LHCN-M2 (cell line): ENCODE measurements around the gene ERP44. TPM values are rescaled to one million over a fixed set of nuclear protein-coding genes. Genes with fewer than 3 reads are reported as not detected.
"Not testable (repeated sequence)": the region's sequence is repeated elsewhere in the genome, so short reads cannot be mapped to it uniquely, and the experiment has no call there.

Experiments
- DNase-seq: peaks from one replicate; pipeline ENCODE4 v3.0.0-alpha.2; 2012; ENCODE audit warnings: low read depth
- polyA plus RNA-seq: library from polyadenylated mRNA; unstranded; fragments of >200 nt; gene quantifications from one replicate; pipeline ENCODE4 v1.2.1, GENCODE V29; 2012; ENCODE audit warnings: missing spikeins
- total RNA-seq: library from RNA; depleted of rRNA; stranded (reverse); fragments of >200 nt; gene quantifications from 2 replicates; pipeline ENCODE4 v1.2.3, GENCODE V29; 2014; rRNA removed

The ERP44 gene
- 13.9 TPM in 2 replicates for total RNA-seq
- 9.6 TPM for polyA plus RNA-seq

- peak; percentile 99 for DNase-seq
These were observed at the start of gene ERP44, which contains the start of gene INVS for GRCh38 chr9:100098887-100099721. Gene ERP44, minus strand, starts transcription at chr9:100099000. Its CDS starts 160 bp downstream, at chr9:100098840. Gene INVS, plus strand, starts transcription at chr9:100099243. Its CDS starts 5,279 bp downstream, at chr9:100104522.

- DNase-seq: not testable (repeated sequence)
These were observed 47.2 kb upstream of the ERP44 start for GRCh38 chr9:100145976-100146375.

DNA sequence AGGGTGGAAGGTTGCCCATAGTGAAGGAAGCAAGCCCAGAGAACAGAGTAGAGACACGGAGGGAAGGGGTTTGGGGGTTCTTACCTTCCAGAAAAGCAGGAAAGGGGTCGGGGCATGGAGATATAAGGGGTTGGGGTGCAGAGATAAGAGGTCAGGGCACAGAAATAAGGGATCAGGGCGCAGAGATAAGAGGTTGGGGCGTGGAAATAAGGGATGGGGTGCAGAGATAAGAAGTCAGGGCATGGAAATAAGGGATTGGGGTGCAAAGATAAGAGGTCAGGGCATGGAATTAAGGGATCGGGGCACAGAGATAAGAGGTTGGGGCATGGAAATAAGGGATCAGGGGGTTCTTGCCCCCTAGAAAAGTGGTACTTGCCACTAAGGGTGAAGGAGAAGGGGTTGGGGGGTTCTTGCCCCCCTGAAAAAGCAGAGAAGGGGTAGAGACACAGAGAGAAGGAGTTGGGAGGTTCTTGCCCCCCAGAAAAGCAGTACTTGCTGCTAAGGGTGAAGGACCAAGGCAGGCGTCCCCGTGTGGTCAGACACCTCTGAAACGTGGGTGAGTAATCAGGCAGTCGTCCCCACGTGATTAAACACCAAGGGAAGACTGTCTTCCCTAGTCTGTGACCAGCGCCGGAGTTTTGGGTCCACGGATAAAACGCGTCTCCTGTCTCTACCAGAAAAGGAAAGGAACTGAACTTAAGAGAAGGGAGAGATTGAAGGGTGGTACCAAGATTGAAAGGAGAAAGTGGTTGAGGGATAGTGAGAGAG, 46.6 kb upstream of the ERP44 start:
- DNase-seq: not testable (repeated sequence)

DNA sequence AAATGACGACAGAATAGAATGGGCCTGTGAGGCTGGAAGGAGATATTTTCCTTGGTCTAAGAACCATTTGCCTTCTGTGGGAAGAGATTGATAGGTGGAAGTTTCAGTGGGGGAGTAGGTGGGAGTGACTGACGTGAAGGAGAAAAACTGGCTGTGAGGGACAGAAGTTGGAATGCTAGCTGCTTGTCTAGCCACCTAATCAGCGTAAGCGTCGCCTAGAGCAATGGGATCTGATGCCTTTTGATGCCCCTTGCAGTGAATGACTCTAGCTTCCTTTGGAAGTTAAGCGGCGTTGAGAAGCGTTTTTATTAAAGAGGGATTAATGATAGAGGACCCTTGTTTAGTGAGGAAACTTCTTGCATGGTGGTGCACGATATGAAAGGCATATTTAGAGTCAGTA, 43.1 kb upstream of the ERP44 start:
- DNase-seq: not testable (repeated sequence)

DNA sequence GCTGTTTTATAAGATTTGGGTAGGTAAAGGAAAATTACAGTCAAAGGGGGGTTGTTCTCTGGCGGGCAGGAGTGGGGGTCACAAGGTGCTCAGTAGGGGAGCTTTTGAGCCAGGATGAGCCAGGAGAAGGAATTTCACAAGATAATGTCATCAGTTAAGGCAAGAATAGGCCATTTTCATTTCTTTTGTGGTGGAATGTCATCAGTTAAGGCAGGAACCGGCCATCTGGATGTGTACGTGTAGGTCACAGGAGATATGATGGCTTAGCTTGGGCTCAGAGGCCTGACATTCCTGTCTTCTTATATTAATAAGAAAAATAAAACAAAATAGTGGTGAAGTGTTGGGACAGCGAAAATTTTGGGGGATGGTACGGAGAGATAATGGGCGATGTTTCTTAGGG, 41.5 kb upstream of the ERP44 start:
- DNase-seq: not testable (repeated sequence)

DNA sequence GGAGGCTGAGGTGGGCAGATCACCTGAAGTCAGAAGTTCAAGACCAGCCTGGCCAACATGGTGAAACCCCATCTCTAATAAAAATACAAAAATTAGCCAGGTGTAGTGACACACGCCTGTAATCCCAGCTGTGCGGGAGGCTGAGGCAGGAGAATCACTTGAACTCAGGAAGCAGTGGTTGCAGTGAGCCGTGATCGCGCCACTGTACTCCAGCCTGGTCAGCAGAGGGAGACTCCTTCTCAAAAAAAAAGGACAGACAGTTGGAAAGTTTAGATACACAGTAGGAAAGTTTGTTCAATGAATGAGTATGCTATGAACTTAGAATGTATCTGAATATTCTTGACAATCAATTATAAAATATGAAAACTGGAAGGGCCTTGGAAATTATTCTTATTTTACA, 38.0 kb upstream of the ERP44 start:
- DNase-seq: peak; percentile 13

DNA sequence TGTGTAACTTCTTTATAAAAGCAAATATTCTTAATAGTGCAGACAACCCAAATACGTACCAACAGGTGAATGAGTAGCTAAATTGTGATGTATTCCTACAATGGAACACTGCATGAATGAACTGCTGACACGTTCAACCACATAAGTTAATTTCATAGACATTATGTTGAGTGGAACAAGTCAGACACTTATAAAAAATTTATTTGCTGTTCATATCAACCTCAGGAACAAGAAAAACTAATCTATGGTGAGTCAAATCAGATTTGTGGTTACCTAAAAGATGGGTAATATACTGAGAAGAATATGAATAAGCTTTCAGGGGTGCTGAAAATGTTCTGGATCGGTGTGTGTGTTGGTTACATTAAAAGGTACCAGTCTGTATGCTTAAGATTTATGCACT, 35.9 kb upstream of the ERP44 start:
- DNase-seq: no peak

DNA sequence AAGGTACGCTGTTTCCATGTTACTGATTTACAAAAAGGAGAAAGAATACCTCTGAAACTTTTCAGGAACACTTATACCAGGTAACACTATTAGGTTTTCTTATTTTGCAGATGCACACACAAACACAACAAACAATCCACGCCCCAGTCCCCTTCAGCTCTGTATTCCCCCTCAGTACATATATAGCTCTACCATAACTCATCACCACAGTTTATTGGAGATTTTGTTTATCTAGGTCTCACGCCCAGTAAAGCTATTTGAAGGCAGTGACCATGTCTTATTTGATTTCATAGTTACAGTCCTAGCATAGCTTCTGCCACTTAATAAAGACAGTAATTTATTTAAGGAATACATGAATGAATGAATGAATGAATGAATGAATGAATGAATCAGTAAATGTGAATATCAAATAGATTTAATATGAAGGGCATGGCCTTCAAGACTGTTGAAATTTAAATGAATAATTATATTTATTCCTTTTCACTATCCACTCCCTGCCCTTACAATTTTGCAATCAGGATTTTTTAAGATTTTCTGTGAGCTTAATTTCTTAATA, 33.2 kb upstream of the ERP44 start:
- DNase-seq: no peak

DNA sequence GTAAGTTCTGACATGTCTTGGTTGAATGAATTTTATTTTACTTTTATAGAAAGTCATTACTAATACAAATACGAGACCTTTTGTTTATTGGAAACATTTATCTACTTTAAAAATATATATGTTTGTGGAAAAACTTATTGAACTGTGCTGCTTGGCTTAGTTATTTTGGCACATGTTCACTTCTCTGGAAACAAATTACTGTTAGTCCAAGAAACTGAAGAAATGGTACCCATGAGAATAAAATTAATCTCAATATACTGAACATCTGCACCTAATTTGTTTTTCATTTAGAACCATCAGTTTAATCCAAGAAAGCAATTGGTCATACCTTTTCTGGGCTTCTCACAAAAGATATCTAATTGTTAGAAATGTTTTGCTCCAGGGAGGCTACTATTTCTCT, 32.4 kb upstream of the ERP44 start:
- no peak for DNase-seq

DNA sequence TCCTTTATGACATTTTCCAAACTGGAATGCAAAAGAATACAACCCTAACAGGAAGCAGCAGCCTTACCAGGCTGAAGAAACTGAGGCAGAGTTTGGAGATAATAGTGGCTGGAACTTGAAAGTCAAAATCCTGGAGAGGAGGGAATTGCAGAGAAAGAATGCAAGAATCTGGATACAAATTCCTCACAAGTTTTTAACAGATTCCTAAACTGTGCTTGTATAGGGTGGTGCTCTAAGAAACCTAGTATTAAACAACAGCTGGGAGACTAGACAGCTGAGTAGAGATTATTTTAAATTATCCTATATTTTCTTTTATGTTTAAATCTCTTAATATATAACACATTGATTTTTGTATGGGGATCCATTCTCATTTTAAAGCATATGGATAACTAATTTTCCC, 31.0 kb upstream of the ERP44 start:
- no peak for DNase-seq

- no peak for DNase-seq
These were observed 27.6 kb upstream of the ERP44 start for GRCh38 chr9:100126423-100126822.

GRCh38 chr9:100125910-100126309, 27.1 kb upstream of the ERP44 start:
- no peak for DNase-seq

DNA sequence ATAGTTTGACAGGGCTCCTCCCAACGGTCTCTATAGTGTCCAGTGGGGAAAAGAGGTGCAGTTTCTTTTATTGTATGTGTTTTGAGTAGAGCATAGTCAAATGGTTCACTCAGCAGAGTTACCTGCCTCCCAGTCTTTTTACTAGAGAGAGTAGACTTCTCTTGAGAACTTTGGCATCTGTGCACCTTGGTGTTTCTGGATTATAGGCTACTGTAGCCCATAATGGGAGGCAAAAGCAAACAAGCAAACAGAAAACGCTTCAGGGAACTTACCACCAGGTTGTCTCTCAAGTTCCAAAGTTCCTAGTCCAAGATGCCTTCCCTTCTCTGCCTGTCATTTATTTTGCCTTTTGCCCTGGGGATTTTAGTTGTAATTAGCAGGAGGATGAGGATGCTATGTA, 26.4 kb upstream of the ERP44 start:
- no peak for DNase-seq

- DNase-seq: no peak
These were observed 21.5 kb upstream of the ERP44 start for GRCh38 chr9:100120286-100120685.

DNA sequence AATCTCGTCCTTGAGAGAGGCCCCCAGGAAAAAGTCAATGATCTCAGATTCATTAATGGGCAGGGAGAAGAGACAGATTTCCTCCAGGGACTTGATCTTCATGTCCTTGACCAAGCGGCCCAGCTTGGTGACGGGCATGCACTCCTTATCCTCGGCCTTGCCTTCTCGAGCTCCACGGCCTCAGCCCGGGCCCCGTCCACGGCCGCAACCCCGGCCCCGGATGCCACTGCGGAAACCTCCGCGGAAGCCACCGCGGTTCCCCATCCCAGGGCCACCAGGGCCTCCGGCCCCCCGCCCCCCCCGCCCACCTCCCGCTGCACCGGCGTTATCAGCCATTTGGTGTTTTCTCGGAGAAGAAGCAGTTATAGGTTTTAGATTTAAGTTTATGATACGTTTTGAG, 18.5 kb upstream of the ERP44 start:
- no peak for DNase-seq

- no peak for DNase-seq
These were observed 14.0 kb upstream of the ERP44 start for GRCh38 chr9:100112677-100113336.

- peak; percentile 99 for DNase-seq
These were observed 12.4 kb upstream of the ERP44 start for GRCh38 chr9:100111235-100111634.

- DNase-seq: no peak
These were observed 9.8 kb upstream of the ERP44 start for GRCh38 chr9:100108559-100108958.

DNA sequence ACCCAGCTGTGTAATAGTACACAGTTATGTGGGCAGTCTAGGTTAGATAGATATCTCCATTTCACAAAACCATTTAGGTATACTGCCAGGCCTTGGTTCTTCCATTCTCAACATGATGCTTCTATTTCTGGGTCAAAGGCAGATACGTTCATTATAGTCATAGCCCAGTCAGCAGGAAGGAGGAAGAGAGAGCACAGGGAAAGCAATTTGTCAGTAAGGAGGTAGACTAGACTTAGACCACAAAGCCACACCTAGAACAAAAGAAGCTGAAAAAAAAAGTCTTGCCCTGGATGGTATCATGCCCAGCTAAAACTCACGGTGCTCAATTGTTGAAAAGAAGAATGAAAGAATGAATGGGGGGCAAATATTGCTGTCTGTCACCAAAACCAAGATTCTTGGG, 7.8 kb upstream of the ERP44 start:
- DNase-seq: no peak

- no peak for DNase-seq
These were observed 7.1 kb upstream of the ERP44 start for GRCh38 chr9:100105861-100106260.

- no peak for DNase-seq
These were observed 5.5 kb upstream of the ERP44 start for GRCh38 chr9:100104314-100104713.

DNA sequence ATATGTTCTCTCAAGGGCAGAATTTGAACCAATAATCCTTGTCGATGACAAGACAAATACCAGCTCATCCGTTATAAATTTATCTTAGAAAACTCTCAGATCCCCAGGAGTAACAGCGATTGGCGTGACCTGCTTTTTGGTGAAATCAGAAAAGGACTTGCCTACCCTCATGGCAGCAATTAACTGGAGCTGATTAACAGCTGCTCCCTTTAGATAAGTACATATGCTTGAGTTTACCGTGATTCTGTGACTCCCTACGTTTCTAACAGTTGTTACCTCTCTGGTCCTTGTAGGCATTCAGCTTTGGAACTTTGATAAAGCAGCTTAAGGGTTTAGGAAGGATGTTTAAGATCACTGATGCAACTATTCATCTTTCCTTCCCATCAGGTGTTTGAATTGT, 2.8 kb upstream of the ERP44 start:
- no peak for DNase-seq
